ENCODE measurements around the gene ZNF580. TPM values are rescaled to one million over a fixed set of nuclear protein-coding genes. Genes with fewer than 3 reads are reported as not detected.
A peak's percentile ranks its signal among the peaks of the same experiment; 100 is the strongest.

ZNF580 gene
- total RNA-seq, 1 experiment from 2014 or later, result 32.0 TPM

- TF ChIP-seq IRF1 (CRISPR knock-in tag; IDR thresholded peaks at IDR 0.05), result no peak
- TF ChIP-seq, protein P1, sequence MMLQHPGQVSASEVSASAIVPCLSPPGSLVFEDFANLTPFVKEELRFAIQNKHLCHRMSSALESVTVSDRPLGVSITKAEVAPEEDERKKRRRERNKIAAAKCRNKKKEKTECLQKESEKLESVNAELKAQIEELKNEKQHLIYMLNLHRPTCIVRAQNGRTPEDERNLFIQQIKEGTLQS (CRISPR knock-in tag; conservative IDR thresholded peaks at IDR 0.05), result no peak
- no peak for TF ChIP-seq JUN (CRISPR knock-in tag; IDR thresholded peaks at IDR 0.05)
- TF ChIP-seq RORB (CRISPR knock-in tag; IDR thresholded peaks at IDR 0.05), result no peak
- no peak for TF ChIP-seq JAZF1 (CRISPR knock-in tag; IDR thresholded peaks at IDR 0.05)
- TF ChIP-seq, protein P2, sequence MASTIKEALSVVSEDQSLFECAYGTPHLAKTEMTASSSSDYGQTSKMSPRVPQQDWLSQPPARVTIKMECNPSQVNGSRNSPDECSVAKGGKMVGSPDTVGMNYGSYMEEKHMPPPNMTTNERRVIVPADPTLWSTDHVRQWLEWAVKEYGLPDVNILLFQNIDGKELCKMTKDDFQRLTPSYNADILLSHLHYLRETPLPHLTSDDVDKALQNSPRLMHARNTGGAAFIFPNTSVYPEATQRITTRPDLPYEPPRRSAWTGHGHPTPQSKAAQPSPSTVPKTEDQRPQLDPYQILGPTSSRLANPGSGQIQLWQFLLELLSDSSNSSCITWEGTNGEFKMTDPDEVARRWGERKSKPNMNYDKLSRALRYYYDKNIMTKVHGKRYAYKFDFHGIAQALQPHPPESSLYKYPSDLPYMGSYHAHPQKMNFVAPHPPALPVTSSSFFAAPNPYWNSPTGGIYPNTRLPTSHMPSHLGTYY (CRISPR knock-in tag; IDR thresholded peaks at IDR 0.05), result no peak
- TF ChIP-seq, protein P3, sequence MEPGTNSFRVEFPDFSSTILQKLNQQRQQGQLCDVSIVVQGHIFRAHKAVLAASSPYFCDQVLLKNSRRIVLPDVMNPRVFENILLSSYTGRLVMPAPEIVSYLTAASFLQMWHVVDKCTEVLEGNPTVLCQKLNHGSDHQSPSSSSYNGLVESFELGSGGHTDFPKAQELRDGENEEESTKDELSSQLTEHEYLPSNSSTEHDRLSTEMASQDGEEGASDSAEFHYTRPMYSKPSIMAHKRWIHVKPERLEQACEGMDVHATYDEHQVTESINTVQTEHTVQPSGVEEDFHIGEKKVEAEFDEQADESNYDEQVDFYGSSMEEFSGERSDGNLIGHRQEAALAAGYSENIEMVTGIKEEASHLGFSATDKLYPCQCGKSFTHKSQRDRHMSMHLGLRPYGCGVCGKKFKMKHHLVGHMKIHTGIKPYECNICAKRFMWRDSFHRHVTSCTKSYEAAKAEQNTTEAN (CRISPR knock-in tag; IDR thresholded peaks at IDR 0.05), result no peak
- no peak for TF ChIP-seq NFE2L1 (CRISPR knock-in tag; IDR thresholded peaks at IDR 0.05)
These were observed 35.0 kb downstream of the ZNF580 start (continued) for GRCh38 chr19:55675661-55676354.

DNA sequence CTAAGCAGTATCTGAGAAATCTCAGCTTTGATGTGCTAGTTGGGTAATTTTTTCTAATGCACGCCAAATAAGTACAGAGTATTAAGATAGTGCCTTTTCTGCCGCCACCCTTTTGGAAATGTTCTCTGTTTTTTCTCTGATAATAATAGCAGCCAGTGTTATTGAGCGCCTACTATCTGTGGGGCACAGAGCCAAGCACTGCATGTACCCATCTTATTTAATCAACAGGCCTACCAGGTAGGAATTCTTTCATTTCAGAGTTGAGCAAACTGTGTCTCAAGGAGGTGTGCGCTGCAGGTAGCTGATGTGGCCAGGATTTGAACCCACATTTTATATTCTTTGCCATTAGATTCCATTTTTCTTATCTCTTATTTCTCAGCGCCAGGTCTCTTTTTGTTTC is 35.6 kb downstream of the ZNF580 start:
- ATAC-seq, result no peak
- H3K4me3 Mint-ChIP-seq, result peak overlapping the region; percentile 98
- H3K36me3 Mint-ChIP-seq, result peaks cover 39% of the 10 kb centered on the region
- H3K27ac Mint-ChIP-seq, result no peak overlapping the region; the same call in 1 of the 2 replicates
- DNase-seq (ENCODE audit: low spot score), result no peak
- H3K4me1 Mint-ChIP-seq, result peaks cover 37% of the 10 kb centered on the region
- CTCF ChIA-PET, result no interaction called here
- TF ChIP-seq JUN (CRISPR knock-in tag; IDR thresholded peaks at IDR 0.05), result no peak
- no peak for TF ChIP-seq ATF1 (CRISPR knock-in tag; IDR thresholded peaks at IDR 0.05)
- no peak for TF ChIP-seq OVOL2 (CRISPR knock-in tag; IDR thresholded peaks at IDR 0.05; ENCODE audit: borderline replicate concordance)
- TF ChIP-seq ZNF263 (CRISPR knock-in tag; IDR thresholded peaks at IDR 0.05; ENCODE audit: low read depth), result no peak
- no peak for TF ChIP-seq ZNF219 (CRISPR knock-in tag; IDR thresholded peaks at IDR 0.05; ENCODE audit: borderline replicate concordance)
- TF ChIP-seq ZNF121 (CRISPR knock-in tag; IDR thresholded peaks at IDR 0.05), result no peak
- TF ChIP-seq, protein P4, sequence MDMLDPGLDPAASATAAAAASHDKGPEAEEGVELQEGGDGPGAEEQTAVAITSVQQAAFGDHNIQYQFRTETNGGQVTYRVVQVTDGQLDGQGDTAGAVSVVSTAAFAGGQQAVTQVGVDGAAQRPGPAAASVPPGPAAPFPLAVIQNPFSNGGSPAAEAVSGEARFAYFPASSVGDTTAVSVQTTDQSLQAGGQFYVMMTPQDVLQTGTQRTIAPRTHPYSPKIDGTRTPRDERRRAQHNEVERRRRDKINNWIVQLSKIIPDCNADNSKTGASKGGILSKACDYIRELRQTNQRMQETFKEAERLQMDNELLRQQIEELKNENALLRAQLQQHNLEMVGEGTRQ (CRISPR knock-in tag; IDR thresholded peaks at IDR 0.05), result no peak
- no peak for TF ChIP-seq ATF6 (CRISPR knock-in tag; IDR thresholded peaks at IDR 0.05)
- no peak for TF ChIP-seq NR2C2 (CRISPR knock-in tag; IDR thresholded peaks at IDR 0.05)
- TF ChIP-seq IRF1 (CRISPR knock-in tag; IDR thresholded peaks at IDR 0.05), result no peak
- TF ChIP-seq GRHL2 (CRISPR knock-in tag; IDR thresholded peaks at IDR 0.05; ENCODE audit: insufficient replicate concordance, severe bottlenecking), result no peak
- TF ChIP-seq, protein P5, sequence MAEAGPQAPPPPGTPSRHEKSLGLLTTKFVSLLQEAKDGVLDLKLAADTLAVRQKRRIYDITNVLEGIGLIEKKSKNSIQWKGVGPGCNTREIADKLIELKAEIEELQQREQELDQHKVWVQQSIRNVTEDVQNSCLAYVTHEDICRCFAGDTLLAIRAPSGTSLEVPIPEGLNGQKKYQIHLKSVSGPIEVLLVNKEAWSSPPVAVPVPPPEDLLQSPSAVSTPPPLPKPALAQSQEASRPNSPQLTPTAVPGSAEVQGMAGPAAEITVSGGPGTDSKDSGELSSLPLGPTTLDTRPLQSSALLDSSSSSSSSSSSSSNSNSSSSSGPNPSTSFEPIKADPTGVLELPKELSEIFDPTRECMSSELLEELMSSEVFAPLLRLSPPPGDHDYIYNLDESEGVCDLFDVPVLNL (CRISPR knock-in tag; IDR thresholded peaks at IDR 0.05; ENCODE audit: borderline replicate concordance, low read depth), result no peak
- no peak for TF ChIP-seq TCF7 (CRISPR knock-in tag; IDR thresholded peaks at IDR 0.05; ENCODE audit: low read depth)
- TF ChIP-seq, protein P1 (CRISPR knock-in tag; conservative IDR thresholded peaks at IDR 0.05), result no peak
- TF ChIP-seq, protein P6, sequence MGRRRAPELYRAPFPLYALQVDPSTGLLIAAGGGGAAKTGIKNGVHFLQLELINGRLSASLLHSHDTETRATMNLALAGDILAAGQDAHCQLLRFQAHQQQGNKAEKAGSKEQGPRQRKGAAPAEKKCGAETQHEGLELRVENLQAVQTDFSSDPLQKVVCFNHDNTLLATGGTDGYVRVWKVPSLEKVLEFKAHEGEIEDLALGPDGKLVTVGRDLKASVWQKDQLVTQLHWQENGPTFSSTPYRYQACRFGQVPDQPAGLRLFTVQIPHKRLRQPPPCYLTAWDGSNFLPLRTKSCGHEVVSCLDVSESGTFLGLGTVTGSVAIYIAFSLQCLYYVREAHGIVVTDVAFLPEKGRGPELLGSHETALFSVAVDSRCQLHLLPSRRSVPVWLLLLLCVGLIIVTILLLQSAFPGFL (CRISPR knock-in tag; IDR thresholded peaks at IDR 0.05; ENCODE audit: borderline replicate concordance), result no peak
- no peaks in the 10 kb centered on the region for H3K9me3 Mint-ChIP-seq
- POLR2A ChIA-PET, result no interaction called here
- H3K27me3 Mint-ChIP-seq (ENCODE audit: low read depth), result no peaks in the 10 kb centered on the region

Measured in WTC11 (cell line).